ENCODE results near the gene SLC22A7.

SLC22A7 gene

DNA sequence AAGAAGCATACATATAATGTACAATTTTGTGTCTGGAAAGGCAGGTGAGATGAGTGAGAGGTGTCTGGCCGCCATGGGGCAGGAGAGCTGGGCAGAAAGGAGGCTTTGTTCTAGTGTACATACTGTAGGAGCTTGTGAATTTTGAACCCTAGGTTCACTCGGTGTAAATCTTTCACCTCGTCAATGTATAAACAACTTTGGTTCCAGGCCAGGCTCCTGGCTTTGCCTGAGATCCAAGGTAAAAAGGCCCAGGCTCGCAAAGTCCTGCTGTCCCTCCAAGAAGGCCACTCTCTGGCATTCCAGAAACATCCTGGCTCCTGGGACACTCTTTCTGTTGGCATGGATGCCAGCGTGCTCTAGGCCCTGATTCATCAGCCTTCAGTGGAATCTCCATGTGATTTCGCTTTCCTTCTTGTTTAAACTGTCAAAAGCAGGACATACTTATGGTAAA lies 7.1 kb upstream of the SLC22A7 start:
- Histone ChIP-seq H3K36me3 (ENCODE audit: control insufficient read depth in 5 of 5, insufficient read depth in 5 of 5, low read length in 5 of 5) (no peaks in the 10 kb centered on the region), H3K9ac (ENCODE audit: low read length in 5 of 5) (no peak overlapping the region), H3K27ac (ENCODE audit: low read depth, low read length) (no peak overlapping the region)

DNA sequence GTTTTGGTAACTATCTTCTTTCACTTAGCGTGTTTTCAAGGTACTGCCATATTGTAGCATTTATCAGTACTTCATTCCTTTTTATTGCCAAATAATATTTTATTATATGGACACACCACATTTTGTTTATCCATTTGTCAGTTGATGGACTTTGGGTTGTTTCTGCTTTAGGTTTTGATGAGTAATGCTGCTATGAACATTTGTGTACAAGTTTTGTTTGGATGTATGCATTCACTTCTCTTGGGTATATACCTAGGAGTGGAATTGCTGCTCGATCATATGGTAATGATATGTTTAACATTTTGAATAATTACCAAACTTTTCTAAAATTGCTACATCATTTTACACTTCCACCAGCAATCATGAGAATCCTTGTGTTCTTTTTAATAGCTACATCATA lies 6.4 kb upstream of the SLC22A7 start:
- Histone ChIP-seq H3K9me3 (ENCODE audit: control insufficient read depth in 5 of 5, low read length in 5 of 5) (no peaks in the 10 kb centered on the region), H3K4me1 (ENCODE audit: control insufficient read depth in 5 of 5, insufficient read depth in 5 of 5, low read length in 5 of 5) (no peaks in the 10 kb centered on the region), H3K4me3 (ENCODE audit: low read depth in 1 of 5, low read length in 5 of 5) (no peak overlapping the region), H3K9ac (ENCODE audit: low read length in 5 of 5) (no peak overlapping the region), H3K36me3 (ENCODE audit: control insufficient read depth in 5 of 5, insufficient read depth in 5 of 5, low read length in 5 of 5) (no peaks in the 10 kb centered on the region), H3K27ac (ENCODE audit: low read depth, low read length) (no peak overlapping the region), H3K27me3 (ENCODE audit: control insufficient read depth in 5 of 5, insufficient read depth in 4 of 5, low read length in 5 of 5) (peaks cover 0 to 6% (median 3%) of the 10 kb centered on the region in 5 donors)

More for the DNA sequence above, 7.1 kb upstream of the SLC22A7 start:
- no peak overlapping the region for H3K4me3 ChIP-seq (ENCODE audit: low read depth in 1 of 5, low read length in 5 of 5)
- peaks cover 0 to 13% (median 5%) of the 10 kb centered on the region in 5 donors for H3K27me3 ChIP-seq (ENCODE audit: control insufficient read depth in 5 of 5, insufficient read depth in 4 of 5, low read length in 5 of 5)
- H3K4me1 ChIP-seq (ENCODE audit: control insufficient read depth in 5 of 5, insufficient read depth in 5 of 5, low read length in 5 of 5) = no peaks in the 10 kb centered on the region
- no peaks in the 10 kb centered on the region for H3K9me3 ChIP-seq (ENCODE audit: control insufficient read depth in 5 of 5, low read length in 5 of 5)

DNA sequence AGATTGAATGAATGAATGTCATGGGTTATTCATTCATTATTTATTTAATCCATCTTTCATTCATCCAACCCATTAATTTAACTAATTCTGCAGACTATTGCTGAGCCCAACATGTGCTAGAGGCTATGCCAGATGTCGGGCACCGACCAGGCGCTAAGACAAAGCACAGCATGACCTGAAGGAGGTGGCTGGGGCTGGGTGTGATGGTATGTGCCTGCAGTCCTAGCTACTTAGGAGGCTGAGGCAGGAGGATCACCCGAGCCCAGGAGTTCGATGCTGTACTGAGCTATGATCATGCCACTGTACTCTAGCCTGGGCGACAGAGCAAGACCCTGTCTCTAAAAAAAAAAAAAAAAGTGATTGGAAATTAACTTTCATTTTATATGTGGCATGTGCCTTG lies 5.7 kb upstream of the SLC22A7 start:
- Histone ChIP-seq H3K27ac (ENCODE audit: low read depth, low read length) (no peak overlapping the region), H3K27me3 (ENCODE audit: control insufficient read depth in 5 of 5, insufficient read depth in 4 of 5, low read length in 5 of 5) (peaks cover 0 to 10% (median 0%) of the 10 kb centered on the region in 5 donors), H3K4me1 (ENCODE audit: control insufficient read depth in 5 of 5, insufficient read depth in 5 of 5, low read length in 5 of 5) (no peaks in the 10 kb centered on the region), H3K4me3 (ENCODE audit: low read depth in 1 of 5, low read length in 5 of 5) (no peak overlapping the region), H3K36me3 (ENCODE audit: control insufficient read depth in 5 of 5, insufficient read depth in 5 of 5, low read length in 5 of 5) (no peaks in the 10 kb centered on the region), H3K9me3 (ENCODE audit: control insufficient read depth in 5 of 5, low read length in 5 of 5) (no peaks in the 10 kb centered on the region), H3K9ac (ENCODE audit: low read length in 5 of 5) (no peak overlapping the region)

DNA sequence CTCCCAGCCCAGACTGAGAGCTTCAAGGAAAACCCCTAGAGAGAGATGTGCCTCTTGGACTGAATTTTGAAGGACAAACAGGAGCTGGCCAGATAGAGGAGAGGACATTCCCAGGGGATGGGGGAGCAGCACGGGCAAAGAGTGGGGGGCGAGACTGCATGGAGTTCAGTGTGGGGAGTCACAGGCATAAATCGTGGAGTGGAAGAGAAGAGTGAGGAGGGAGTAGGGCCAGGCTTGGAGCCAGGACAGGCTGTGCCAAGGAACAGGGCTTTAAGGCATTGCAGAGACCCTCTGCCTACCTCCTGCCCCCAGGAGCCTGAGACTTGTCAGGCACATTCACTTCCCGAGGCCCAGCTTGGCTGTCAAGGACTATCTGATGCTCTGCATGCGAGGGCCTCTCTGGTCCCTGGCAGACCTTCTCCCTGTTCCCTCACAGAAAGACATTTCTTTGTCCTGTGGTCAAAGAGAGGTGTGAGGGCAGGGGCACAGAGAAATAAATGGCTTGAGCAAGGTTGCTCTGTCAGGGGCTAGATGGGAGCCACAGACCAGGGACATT lies 5.2 kb upstream of the SLC22A7 start:
- Histone ChIP-seq H3K27me3 (ENCODE audit: control insufficient read depth in 5 of 5, insufficient read depth in 4 of 5, low read length in 5 of 5) (peaks cover 0 to 13% (median 3%) of the 10 kb centered on the region in 5 donors), H3K4me1 (ENCODE audit: control insufficient read depth in 5 of 5, insufficient read depth in 5 of 5, low read length in 5 of 5) (no peaks in the 10 kb centered on the region), H3K9ac (ENCODE audit: low read length in 5 of 5) (no peak overlapping the region), H3K27ac (ENCODE audit: low read depth, low read length) (no peak overlapping the region), H3K9me3 (ENCODE audit: control insufficient read depth in 5 of 5, low read length in 5 of 5) (no peaks in the 10 kb centered on the region), H3K36me3 (ENCODE audit: control insufficient read depth in 5 of 5, insufficient read depth in 5 of 5, low read length in 5 of 5) (no peaks in the 10 kb centered on the region), H3K4me3 (ENCODE audit: low read depth in 1 of 5, low read length in 5 of 5) (no peak overlapping the region)

DNA sequence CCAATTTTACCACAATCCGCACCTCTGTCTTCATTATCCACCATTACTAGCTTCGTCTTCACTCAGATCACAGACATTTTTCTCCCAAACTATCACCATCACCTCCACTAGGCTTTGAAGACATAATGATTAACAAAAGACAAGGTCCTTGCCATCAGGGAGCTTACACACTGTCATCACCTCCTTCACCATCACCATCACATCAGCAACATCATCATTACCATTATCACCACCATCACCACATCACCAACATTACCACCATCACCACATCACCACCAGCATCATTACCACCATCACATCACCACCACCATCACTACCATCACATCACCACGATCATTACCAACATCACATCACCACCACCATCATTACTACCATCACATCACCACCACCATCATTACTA lies 4.4 kb upstream of the SLC22A7 start:
- no peaks in the 10 kb centered on the region for H3K4me1 ChIP-seq (ENCODE audit: control insufficient read depth in 5 of 5, insufficient read depth in 5 of 5, low read length in 5 of 5)
- no peaks in the 10 kb centered on the region for H3K36me3 ChIP-seq (ENCODE audit: control insufficient read depth in 5 of 5, insufficient read depth in 5 of 5, low read length in 5 of 5)
- H3K4me3 ChIP-seq (ENCODE audit: low read depth in 1 of 5, low read length in 5 of 5) = no peak overlapping the region
- no peak overlapping the region for H3K9ac ChIP-seq (ENCODE audit: low read length in 5 of 5)
- peaks cover 0 to 17% (median 6%) of the 10 kb centered on the region in 5 donors for H3K27me3 ChIP-seq (ENCODE audit: control insufficient read depth in 5 of 5, insufficient read depth in 4 of 5, low read length in 5 of 5)
- H3K27ac ChIP-seq (ENCODE audit: low read depth, low read length) = no peak overlapping the region
- no peaks in the 10 kb centered on the region for H3K9me3 ChIP-seq (ENCODE audit: control insufficient read depth in 5 of 5, low read length in 5 of 5)

DNA sequence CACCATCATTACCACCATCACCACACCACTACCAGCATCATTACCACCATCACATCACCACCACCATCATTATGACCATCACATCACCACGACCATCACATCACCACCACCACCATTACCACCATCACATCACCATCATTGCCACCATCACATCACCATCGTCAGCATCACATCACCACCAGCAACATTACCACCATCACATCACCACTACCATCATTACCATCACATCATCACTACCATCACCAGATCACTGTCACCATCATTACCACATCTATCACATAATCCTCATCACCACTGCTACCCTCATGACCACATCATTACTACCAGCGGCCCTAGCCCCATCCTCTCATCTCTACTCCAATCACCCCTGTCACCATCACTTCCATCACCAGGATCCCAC lies 3.5 kb upstream of the SLC22A7 start:
- Histone ChIP-seq H3K36me3 (ENCODE audit: control insufficient read depth in 5 of 5, insufficient read depth in 5 of 5, low read length in 5 of 5) (no peaks in the 10 kb centered on the region), H3K9ac (ENCODE audit: low read length in 5 of 5) (no peak overlapping the region), H3K9me3 (ENCODE audit: control insufficient read depth in 5 of 5, low read length in 5 of 5) (no peaks in the 10 kb centered on the region), H3K4me1 (ENCODE audit: control insufficient read depth in 5 of 5, insufficient read depth in 5 of 5, low read length in 5 of 5) (no peaks in the 10 kb centered on the region), H3K4me3 (ENCODE audit: low read depth in 1 of 5, low read length in 5 of 5) (no peak overlapping the region), H3K27ac (ENCODE audit: low read depth, low read length) (no peak overlapping the region), H3K27me3 (ENCODE audit: control insufficient read depth in 5 of 5, insufficient read depth in 4 of 5, low read length in 5 of 5) (peaks cover 0 to 25% (median 11%) of the 10 kb centered on the region in 5 donors)

DNA sequence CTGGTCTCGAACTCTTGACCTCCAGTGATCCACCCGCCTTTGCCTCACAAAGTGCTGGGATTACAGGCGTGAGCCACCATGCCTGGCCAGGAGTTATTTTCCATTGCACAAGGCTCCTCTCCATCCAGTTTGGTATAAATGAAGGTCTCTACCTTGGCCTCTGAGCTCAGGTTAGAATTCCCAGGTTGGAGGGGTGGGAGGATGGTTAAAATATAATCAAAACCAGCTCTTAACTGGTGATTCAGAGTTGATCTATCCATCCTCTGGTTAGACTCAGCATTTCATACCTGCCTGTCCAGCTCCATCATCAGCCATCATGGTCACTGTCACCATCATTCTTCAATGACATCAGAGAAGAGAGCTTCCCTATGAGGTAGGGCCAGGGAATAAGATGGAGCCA lies 2.6 kb upstream of the SLC22A7 start:
- Histone ChIP-seq H3K9ac (ENCODE audit: low read length in 5 of 5) (no peak overlapping the region), H3K27me3 (ENCODE audit: control insufficient read depth in 5 of 5, insufficient read depth in 4 of 5, low read length in 5 of 5) (peaks cover 7 to 29% (median 20%) of the 10 kb centered on the region in 5 donors), H3K4me1 (ENCODE audit: control insufficient read depth in 5 of 5, insufficient read depth in 5 of 5, low read length in 5 of 5) (no peaks in the 10 kb centered on the region), H3K9me3 (ENCODE audit: control insufficient read depth in 5 of 5, low read length in 5 of 5) (no peaks in the 10 kb centered on the region), H3K36me3 (ENCODE audit: control insufficient read depth in 5 of 5, insufficient read depth in 5 of 5, low read length in 5 of 5) (no peaks in the 10 kb centered on the region), H3K27ac (ENCODE audit: low read depth, low read length) (no peak overlapping the region), H3K4me3 (ENCODE audit: low read depth in 1 of 5, low read length in 5 of 5) (no peak overlapping the region)

DNA sequence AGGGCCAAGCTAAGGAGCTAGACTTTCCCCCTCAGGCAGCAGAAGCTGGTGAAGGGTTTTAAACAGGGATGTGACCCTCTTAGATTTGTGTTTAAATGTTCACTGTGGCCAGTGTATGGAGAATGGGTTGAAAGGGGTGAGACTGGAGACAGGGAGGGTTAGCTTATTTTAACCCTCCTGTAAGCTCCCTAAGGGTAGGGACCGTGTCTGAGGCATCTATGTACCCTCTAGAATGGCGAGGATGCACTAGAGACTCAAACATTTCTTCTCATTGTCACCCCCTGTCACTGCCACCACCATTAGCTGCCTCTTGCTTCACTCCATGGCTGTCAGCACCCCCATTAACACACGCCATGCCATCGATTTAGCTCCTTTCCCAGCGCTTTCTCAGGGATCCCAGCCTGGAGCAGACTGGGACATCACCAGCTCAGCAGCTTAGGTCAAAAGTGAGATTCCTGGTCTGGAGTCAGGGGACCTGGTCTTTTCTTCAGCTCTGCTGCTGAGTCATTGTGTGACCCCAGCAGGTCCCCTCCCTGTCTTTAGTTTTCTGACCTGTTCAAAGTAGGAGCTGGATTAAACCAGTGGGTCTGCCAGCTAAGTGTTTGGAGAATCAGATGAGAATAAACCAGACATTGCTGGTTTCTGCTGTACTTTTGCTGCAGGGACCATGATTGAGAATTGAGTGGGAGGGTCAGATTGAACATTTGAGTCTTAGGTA lies 1.1 kb upstream of the SLC22A7 start:
- H3K27me3 ChIP-seq (ENCODE audit: control insufficient read depth in 5 of 5, insufficient read depth in 4 of 5, low read length in 5 of 5) = peaks cover 12 to 38% (median 30%) of the 10 kb centered on the region in 5 donors
- no peak overlapping the region for H3K27ac ChIP-seq (ENCODE audit: low read depth, low read length)
- no peak overlapping the region for H3K4me3 ChIP-seq (ENCODE audit: low read depth in 1 of 5, low read length in 5 of 5)
- H3K4me1 ChIP-seq (ENCODE audit: control insufficient read depth in 5 of 5, insufficient read depth in 5 of 5, low read length in 5 of 5) = no peaks in the 10 kb centered on the region
- no peaks in the 10 kb centered on the region for H3K36me3 ChIP-seq (ENCODE audit: control insufficient read depth in 5 of 5, insufficient read depth in 5 of 5, low read length in 5 of 5)
- H3K9me3 ChIP-seq (ENCODE audit: control insufficient read depth in 5 of 5, low read length in 5 of 5) = no peaks in the 10 kb centered on the region
- H3K9ac ChIP-seq (ENCODE audit: low read length in 5 of 5) = no peak overlapping the region

DNA sequence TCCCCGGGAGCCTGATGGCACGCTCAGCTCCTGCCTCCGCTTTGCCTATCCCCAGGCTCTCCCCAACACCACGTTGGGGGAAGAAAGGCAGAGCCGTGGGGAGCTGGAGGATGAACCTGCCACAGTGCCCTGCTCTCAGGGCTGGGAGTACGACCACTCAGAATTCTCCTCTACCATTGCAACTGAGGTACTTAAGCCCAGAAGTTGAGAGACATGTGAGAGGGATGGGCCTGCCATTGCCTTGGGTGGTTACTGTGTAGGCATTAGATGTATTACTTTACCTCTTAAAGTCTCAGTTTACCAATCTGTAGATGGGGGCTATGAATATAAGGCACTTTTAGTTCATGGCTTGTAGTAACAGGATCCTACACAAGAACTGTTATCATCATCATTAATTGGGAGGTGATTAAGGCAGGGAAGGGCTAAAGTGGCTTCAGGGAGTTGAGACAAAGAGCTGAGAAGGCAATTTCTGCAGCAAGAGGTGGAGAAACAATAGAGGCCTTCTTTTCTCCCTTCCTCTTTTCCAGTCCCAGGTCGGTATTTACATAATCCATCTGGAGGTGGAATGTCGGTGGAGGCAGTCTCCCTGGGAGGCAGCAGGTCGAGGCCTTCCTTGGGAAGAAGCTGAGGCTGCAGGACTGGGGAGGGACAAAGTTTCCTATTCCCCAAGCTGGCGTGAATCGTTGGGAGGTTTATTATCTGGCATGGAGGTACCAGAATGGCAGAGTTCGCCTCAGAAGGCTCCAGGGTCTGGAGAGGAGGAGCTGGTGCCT lies 691 bp downstream of the SLC22A7 start:
- Histone ChIP-seq H3K4me3 (ENCODE audit: low read depth in 1 of 5, low read length in 5 of 5) (no peak overlapping the region), H3K36me3 (ENCODE audit: control insufficient read depth in 5 of 5, insufficient read depth in 5 of 5, low read length in 5 of 5) (no peaks in the 10 kb centered on the region), H3K9me3 (ENCODE audit: control insufficient read depth in 5 of 5, low read length in 5 of 5) (no peaks in the 10 kb centered on the region), H3K9ac (ENCODE audit: low read length in 5 of 5) (no peak overlapping the region), H3K27ac (ENCODE audit: low read depth, low read length) (no peak overlapping the region), H3K4me1 (ENCODE audit: control insufficient read depth in 5 of 5, insufficient read depth in 5 of 5, low read length in 5 of 5) (no peaks in the 10 kb centered on the region), H3K27me3 (ENCODE audit: control insufficient read depth in 5 of 5, insufficient read depth in 4 of 5, low read length in 5 of 5) (peaks cover 12 to 38% (median 30%) of the 10 kb centered on the region in 5 donors)

Data from subcutaneous abdominal adipose tissue (tissue), 5 donors.